Keratinocyte (primary cell): ENCODE data around the gene MAP3K4. TPM values are rescaled to one million over a fixed set of nuclear protein-coding genes. Genes with fewer than 3 reads are reported as not detected.
A peak's percentile ranks its signal among the peaks of the same experiment; 100 is the strongest.

Experiments used
- DNase-seq: peaks from one replicate; pipeline ENCODE4 v3.0.0-alpha.2; 2011; ENCODE audit warnings: low read depth, missing footprints, low spot score
- FAIRE-seq: peaks from 2 replicates; lab custom pipeline; 2011; peaks lifted over from hg19 to GRCh38; lab: Jason Lieb, UNC
- H2AFZ ChIP-seq: 2 replicates; pipeline ENCODE4 v1.6.0; 2012; ENCODE audit warnings: low read length, control low read depth, inconsistent platforms; ENCODE audit not compliant: control insufficient read depth
- H3K27ac ChIP-seq: 2 replicates; pipeline ENCODE4 v1.5.1; 2011; ENCODE audit warnings: low read length; ENCODE audit not compliant: control insufficient read depth, insufficient read depth
- H3K27me3 ChIP-seq: 3 replicates; pipeline ENCODE4 v1.6.0; 2011; ENCODE audit warnings: low read length; ENCODE audit not compliant: control insufficient read depth, insufficient read depth; ENCODE audit errors: extremely low read depth
- H3K36me3 ChIP-seq, 2 experiments: 2 replicates in 1 of 2; 3 replicates in 1 of 2; pipeline ENCODE4 v1.5.1; 2011; ENCODE audit warnings: low read length in 2 of 2, mild to moderate bottlenecking in 1 of 2; ENCODE audit not compliant: control insufficient read depth in 2 of 2, insufficient read depth in 2 of 2; ENCODE audit errors: extremely low read depth in 1 of 2
- H3K4me1 ChIP-seq: 3 replicates; pipeline ENCODE4 v1.5.1; 2011; ENCODE audit warnings: low read length; ENCODE audit not compliant: control insufficient read depth, insufficient read depth; ENCODE audit errors: extremely low read depth
- H3K4me2 ChIP-seq: 3 replicates; pipeline ENCODE4 v1.6.0; 2011; ENCODE audit warnings: low read depth, low read length; ENCODE audit not compliant: control insufficient read depth, insufficient read depth; ENCODE audit errors: extremely low read depth
- H3K4me3 ChIP-seq, 3 experiments: fragments of 200-600 bp in 1 of 3; sonication (generic) in 1 of 3; 2 replicates in 2 of 3; 3 replicates in 1 of 3; pipeline ENCODE4 v1.5.1; 2011 to 2016; ENCODE audit warnings: low read length in 3 of 3, mild to moderate bottlenecking in 3 of 3, control low read depth in 2 of 3, inconsistent platforms in 1 of 3, low read depth in 1 of 3, mixed read lengths in 1 of 3, mixed run types in 1 of 3, moderate library complexity in 1 of 3; ENCODE audit not compliant: control insufficient read depth in 2 of 3, insufficient read depth in 2 of 3; ENCODE audit errors: extremely low read depth in 1 of 3
- H3K79me2 ChIP-seq: 2 replicates; pipeline ENCODE4 v1.6.0; 2012; ENCODE audit warnings: low read length; ENCODE audit not compliant: control insufficient read depth, insufficient read depth
- H3K9ac ChIP-seq: 3 replicates; pipeline ENCODE4 v1.6.0; 2011; ENCODE audit warnings: low read length; ENCODE audit not compliant: control insufficient read depth, insufficient read depth; ENCODE audit errors: extremely low read depth
- H3K9me1 ChIP-seq: 3 replicates; pipeline ENCODE4 v1.6.0; 2011; ENCODE audit warnings: low read length; ENCODE audit not compliant: control insufficient read depth, insufficient read depth; ENCODE audit errors: extremely low read depth
- H3K9me3 ChIP-seq: 2 replicates; pipeline ENCODE4 v1.5.1; 2012; ENCODE audit warnings: low read depth, low read length; ENCODE audit not compliant: control insufficient read depth
- H4K20me1 ChIP-seq: 3 replicates; pipeline ENCODE4 v1.6.0; 2011; ENCODE audit warnings: low read length; ENCODE audit not compliant: control insufficient read depth, insufficient read depth; ENCODE audit errors: extremely low read depth
- EZH2 ChIP-seq: IDR thresholded peaks from one replicate; pipeline ENCODE4 v1.6.1; 2012; ENCODE audit warnings: inconsistent platforms, mild to moderate bottlenecking, low read length, moderate library complexity
- dilution Hi-C: fragments of 300-500 bp; cut with MboI; formaldehyde crosslinking; loops from one replicate; pipeline ENCODE4 v1.7.0; 2020; ENCODE audit warnings: low sequenced_read_pairs; ENCODE audit not compliant: extremely low pct_ligation_motif_present
- polyA plus RNA-seq, 5 experiments: library from polyadenylated mRNA; depleted of rRNA in 3 of 5; stranded (reverse) in 3 of 5; stranded (forward) in 1 of 5; unstranded in 1 of 5; fragments of >200 nt; gene quantifications; 1 replicate in 1 of 5; 2 replicates in 3 of 5; 3 replicates in 1 of 5; pipeline versions ENCODE4 v1.2.1 to v1.2.3, GENCODE V29; 2011 to 2012; ENCODE audit warnings: missing spikeins in 2 of 5, low read depth in 1 of 5, low replicate concordance in 1 of 5
- TF ChIP-seq, protein P1 (sequence below), 3 experiments: IDR thresholded peaks in 1 of 3; conservative IDR thresholded peaks in 1 of 3; optimal IDR thresholded peaks in 1 of 3; 2 replicates in 2 of 3; 3 replicates in 1 of 3; pipeline versions ENCODE3 to v1.5.1; 2011; ENCODE audit warnings: low read length in 3 of 3, mild to moderate bottlenecking in 3 of 3, moderate library complexity in 2 of 3, control low read depth in 1 of 3, inconsistent platforms in 1 of 3; ENCODE audit not compliant: insufficient read depth in 2 of 3; ENCODE audit errors: extremely low read depth in 1 of 3

Gene MAP3K4
- polyA plus RNA-seq, 1 donor (not counting 4 experiments of a cell fraction or from before 2014, with no cell fraction given): 12.8 TPM

DNA sequence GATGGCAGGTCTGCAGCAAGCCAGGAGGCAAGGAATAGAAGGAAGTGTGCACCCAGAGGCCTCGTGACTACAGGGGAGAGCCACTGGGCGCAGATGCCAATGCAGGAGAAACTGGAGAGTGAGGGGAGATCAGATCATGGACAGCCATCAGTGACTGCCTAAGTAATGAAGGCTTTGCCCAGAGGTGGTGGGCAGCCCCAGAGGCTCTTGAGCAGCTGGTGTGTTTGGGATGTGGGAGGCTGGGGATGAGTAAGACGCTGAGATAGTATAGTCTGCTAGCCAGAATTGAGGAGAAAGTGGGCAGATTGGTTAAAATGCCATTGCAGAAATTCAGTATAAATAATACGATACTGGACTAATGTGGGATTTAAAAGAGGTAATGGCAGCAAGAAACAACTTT, 111.9 kb downstream of the MAP3K4 start:
- no peak for FAIRE-seq
- Histone ChIP-seq H3K9me1 (no peaks in the 10 kb centered on the region), H3K4me3 (no peak overlapping the region), H2AFZ (no peak overlapping the region), H3K4me2 (no peak overlapping the region), H3K27me3 (no peaks in the 10 kb centered on the region), H4K20me1 (no peaks in the 10 kb centered on the region), H3K4me1 (peaks cover 14% of the 10 kb centered on the region), H3K27ac (no peak overlapping the region), H3K9me3 (no peaks in the 10 kb centered on the region), H3K36me3 (peaks cover 4 to 30% of the 10 kb centered on the region in 2 experiments), H3K79me2 (no peaks in the 10 kb centered on the region), H3K9ac (no peak overlapping the region)
- no peak for DNase-seq
- dilution Hi-C loops: no loop called here
- TF ChIP-seq, protein P1, sequence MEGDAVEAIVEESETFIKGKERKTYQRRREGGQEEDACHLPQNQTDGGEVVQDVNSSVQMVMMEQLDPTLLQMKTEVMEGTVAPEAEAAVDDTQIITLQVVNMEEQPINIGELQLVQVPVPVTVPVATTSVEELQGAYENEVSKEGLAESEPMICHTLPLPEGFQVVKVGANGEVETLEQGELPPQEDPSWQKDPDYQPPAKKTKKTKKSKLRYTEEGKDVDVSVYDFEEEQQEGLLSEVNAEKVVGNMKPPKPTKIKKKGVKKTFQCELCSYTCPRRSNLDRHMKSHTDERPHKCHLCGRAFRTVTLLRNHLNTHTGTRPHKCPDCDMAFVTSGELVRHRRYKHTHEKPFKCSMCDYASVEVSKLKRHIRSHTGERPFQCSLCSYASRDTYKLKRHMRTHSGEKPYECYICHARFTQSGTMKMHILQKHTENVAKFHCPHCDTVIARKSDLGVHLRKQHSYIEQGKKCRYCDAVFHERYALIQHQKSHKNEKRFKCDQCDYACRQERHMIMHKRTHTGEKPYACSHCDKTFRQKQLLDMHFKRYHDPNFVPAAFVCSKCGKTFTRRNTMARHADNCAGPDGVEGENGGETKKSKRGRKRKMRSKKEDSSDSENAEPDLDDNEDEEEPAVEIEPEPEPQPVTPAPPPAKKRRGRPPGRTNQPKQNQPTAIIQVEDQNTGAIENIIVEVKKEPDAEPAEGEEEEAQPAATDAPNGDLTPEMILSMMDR (optimal IDR thresholded peaks at IDR 0.05 in 1 of 3, IDR thresholded peaks at IDR 0.05 in 1 of 3, conservative IDR thresholded peaks at IDR 0.05 in 1 of 3; ENCODE audit: extremely low read depth in 1 of 3, insufficient read depth in 2 of 3, low read length in 3 of 3): no peak
- TF ChIP-seq EZH2: no peak

DNA sequence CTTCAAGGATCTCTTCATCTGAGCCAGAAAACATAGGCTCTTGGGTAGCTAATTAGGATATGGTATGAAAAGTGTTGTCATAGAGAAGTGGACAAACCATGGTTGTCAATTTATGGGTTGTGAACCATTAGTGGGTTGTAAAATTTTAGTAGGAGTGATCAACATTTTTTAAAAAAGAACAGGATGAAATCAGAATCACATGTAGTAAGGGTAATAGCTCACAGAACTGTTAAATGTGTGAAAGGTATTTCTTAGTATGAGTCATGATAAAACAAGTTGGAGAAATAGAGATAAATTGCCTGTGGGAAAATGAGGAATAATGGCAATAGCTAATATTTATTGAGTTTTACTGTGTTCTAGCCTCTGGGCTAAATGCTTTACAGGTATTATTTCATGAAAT, 113.4 kb downstream of the MAP3K4 start:
- H3K9me3 ChIP-seq: no peaks in the 10 kb centered on the region
- H3K27ac ChIP-seq: peak overlapping the region; percentile 71
- peak overlapping the region; percentile 22 for H3K9ac ChIP-seq
- peaks cover 14% of the 10 kb centered on the region for H3K4me1 ChIP-seq
- FAIRE-seq: peak; percentile 68
- no peaks in the 10 kb centered on the region for H3K79me2 ChIP-seq
- DNase-seq: no peak
- no peaks in the 10 kb centered on the region for H3K9me1 ChIP-seq
- no peak for TF ChIP-seq EZH2
- TF ChIP-seq, protein P1 (optimal IDR thresholded peaks at IDR 0.05 in 1 of 3, IDR thresholded peaks at IDR 0.05 in 1 of 3, conservative IDR thresholded peaks at IDR 0.05 in 1 of 3; ENCODE audit: extremely low read depth in 1 of 3, insufficient read depth in 2 of 3, low read length in 3 of 3): no peak
- H4K20me1 ChIP-seq: no peaks in the 10 kb centered on the region
- no peaks in the 10 kb centered on the region for H3K27me3 ChIP-seq
- peaks cover 13 to 40% of the 10 kb centered on the region in 2 experiments for H3K36me3 ChIP-seq
- H3K4me2 ChIP-seq: peak overlapping the region; percentile 32
- dilution Hi-C loops: no loop called here
- H3K4me3 ChIP-seq: no peak overlapping the region
- no peak overlapping the region for H2AFZ ChIP-seq
